HG03439 (cell line): ENCODE data around the gene TXLNB.
"Not testable (repeated sequence)": the region's sequence is repeated elsewhere in the genome, so short reads cannot be mapped to it uniquely, and the experiment has no call there.

ENCODE experiments used
- ATAC-seq: cut with Tn5 transposase; IDR thresholded peaks from one replicate; pipeline ENCODE4 v1.9.1; 2021; ENCODE audit warnings: mild to moderate bottlenecking, moderate library complexity; ENCODE audit not compliant: unreplicated experiment

Gene TXLNB

DNA sequence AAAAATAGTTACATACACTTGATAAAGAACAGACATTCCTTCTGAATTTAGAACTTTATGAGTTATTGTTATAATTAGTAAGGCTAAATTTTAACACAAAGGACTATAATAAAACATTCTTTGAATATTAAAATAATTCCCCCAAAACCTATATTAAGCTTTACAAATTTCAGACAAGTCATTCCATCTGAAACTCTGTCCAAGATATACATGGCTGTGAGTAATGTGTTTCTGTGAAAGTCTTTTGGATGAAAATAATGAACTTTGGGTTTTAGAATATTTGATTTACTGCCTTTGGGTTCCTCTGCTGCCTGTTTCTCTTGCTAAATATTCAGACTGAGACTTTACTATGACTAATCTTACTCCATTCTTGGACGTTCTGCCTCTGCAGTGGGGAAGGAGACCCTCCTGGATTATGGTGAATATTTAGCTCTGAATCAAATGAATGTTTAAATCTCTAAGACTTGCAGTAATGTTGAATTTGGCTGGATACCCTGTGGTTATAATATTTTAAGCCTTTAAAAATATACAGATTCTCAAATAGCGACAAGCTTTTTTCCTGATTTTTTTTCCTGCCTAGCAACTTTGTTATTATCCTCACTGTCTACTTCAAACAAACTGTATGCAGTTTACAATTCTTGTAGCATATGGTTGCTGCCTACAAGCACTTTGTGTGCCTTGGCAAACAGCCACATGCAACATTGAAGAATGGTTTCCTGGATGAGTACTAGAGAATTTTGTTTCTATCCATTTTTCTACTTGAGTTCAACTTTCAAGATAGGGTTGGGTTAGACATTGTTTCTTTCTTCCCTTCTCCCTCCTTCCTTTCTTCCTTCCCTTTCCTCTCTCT is 51.4 kb downstream of the TXLNB start:
- no peak for ATAC-seq

DNA sequence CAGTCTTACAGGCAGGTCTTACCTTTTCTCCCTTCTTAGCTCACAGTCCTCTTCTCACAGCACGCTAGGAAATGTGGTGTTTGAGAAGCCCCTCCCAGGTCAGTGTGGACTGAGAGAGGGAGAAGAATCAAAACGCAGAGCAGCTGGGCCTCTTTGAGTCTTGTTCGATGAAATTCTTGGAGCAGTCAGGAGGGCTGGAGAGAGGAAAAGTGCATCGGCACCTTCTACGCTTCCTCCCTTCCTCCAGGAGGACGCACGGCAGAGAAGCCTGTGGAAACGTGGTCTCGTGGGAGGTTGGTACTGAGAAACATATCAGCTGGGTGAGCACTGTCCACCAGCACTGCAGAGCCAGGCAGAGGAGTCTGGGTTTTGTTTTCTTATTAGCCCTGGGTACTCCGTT is 52.7 kb downstream of the TXLNB start:
- no peak for ATAC-seq

DNA sequence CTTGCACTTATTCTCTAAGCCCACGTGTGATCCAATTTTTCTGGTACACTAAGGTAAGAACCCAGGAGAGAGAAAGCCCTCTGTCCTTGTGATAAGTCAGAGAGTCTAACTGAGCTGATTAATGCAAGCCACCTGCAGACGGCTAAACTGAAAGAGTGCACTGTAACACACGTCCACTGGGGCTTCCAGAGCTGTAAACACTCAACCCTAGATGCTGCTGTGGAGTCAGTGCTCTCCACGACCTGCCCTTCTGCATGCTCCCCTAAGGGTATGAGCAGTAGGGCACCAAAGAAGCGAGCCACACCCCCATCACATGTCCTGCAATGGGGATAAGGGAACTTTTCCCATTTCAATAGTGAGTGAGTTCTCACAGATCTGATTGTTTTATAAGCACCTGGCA is 55.7 kb downstream of the TXLNB start:
- no peak for ATAC-seq

DNA sequence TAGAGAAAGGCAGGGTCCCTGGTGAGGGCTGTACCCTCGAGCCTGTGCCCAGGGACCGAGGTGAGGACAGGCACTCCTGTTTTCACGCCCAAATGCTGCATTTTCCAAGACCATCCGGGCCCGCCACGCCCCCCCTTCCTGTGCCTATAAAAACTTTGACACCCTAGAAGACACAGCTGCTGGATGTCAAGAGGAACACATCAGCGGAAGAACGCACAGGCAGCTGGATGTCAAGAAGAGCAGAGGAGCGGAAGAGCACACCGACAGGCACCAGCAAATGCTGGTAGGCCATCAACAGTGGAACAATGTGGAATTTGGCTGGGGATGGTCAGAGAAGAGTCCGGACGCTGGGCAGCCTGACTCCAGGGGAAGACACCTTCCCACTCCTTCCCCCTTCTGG is 56.1 kb downstream of the TXLNB start:
- no peak for ATAC-seq

DNA sequence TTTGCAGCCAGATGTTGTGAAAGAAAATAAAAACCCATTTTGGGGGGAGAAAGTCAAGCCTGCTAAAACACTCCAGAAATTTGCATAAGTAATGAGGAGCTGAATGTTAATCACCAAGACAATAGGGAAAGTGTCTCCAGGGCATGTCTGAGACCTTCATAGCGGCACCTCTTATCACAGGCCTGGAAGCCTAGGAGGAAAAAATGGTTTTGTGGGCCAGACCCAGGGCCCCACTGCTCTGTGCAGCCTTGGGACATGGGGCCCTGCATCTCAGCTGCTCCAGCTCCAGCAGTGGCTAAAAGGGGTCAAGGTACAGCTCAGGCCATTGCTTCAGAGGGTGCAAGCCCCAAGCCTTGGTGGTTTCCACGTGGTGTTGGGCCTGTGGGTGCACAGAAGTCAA is 57.6 kb downstream of the TXLNB start:
- ATAC-seq, result not testable (repeated sequence)

DNA sequence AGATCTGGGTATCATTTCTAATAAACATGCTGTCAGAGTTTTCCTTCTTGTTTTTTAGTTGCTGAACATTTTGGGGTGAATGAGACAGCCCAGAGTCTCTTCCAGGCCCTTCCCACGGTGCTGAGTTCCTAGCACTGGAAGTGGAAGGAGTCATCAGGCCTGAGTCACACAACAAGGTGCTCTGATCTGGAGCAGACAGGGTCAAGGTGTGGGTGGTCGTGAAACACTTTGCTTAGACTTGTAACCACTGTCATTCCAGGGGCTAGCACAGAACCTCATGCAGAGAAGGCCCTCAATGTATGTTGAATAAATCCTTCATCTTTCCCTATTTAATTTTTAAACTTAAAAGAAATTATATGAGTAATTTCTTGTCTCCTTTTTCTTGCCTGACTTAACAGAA is 60.6 kb downstream of the TXLNB start:
- ATAC-seq, result no peak

DNA sequence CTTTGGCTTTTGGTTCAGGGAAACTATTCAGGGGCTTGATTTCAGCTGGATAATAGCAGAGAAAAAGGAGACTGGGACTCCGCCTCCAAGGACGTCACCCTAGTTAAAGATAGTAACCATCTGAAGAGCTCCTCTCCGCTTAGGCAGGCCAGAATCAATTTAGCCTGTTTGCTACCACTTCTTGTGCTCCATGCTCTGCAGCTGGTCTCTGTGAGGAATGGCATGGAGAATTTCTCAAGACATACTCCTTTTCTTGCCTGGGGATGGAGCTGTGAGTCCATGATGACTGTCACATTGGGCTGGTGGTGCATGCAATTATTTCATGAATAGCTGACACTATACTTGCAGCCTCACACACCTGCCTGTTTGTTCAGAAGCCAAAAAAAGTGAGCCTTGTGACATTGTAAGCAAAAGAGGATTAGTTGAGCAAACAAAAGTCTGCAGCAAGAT is 61.4 kb downstream of the TXLNB start:
- ATAC-seq, result no peak

DNA sequence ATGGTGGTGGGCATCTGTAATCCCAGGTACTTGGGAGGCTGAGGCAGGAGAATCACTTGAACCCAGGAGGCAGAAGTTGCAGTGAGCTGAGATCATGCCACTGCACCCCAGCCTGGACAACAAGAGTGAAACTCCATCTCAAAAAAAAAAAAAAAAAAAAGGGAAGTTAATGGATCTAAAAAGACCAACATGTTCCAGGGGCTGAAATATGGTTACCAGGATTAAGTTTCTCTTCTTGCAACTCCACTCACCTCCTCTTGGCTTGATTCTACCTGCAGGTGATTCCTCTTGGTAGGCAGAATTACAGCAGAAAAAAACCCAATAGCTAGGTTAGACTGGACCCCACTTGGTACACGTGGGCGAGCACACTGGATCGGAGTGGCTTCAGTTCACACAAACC is 63.4 kb downstream of the TXLNB start:
- not testable (repeated sequence) for ATAC-seq

DNA sequence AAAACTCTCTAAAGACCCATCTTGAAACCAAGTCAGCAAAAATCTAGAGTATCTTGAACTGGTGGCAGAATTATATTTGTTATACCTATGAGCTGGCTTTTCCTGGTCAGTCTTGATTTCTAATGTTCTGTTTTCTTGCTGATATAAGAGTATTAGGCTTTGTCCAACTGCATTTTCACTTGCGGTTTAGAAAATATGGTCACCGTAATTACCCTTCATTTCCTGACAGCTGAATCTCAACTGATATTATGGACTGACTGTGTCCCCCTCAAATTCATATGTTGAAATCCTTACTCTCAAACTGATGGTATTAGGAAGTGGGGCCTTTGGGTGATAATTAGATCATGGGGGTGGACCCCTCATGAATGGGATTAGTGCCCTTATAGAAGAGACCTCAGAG is 72.1 kb downstream of the TXLNB start:
- ATAC-seq, result no peak

DNA sequence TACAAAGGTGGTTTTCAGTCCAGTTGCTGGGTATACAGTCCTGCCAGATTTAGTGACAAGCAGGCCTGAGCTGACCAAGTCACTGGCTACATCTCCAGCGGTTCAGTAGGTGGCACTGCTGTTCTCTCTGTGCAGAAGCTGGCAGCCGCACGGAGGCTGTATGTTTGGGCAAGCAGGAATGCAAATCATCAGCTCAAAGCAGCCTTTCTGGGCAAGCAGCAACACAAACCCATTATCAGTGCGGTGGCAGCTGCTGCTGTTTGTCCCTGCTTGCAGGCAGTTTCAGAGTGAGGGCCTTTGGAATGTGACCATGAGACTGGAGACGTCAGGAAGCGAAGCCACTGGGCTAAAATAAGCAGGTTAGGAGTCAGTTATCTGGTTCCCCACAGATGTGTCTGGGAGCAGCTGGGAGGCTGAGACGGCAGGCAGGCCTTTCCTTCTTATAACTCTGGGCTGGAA is 72.5 kb downstream of the TXLNB start:
- ATAC-seq, result peak; percentile 100

DNA sequence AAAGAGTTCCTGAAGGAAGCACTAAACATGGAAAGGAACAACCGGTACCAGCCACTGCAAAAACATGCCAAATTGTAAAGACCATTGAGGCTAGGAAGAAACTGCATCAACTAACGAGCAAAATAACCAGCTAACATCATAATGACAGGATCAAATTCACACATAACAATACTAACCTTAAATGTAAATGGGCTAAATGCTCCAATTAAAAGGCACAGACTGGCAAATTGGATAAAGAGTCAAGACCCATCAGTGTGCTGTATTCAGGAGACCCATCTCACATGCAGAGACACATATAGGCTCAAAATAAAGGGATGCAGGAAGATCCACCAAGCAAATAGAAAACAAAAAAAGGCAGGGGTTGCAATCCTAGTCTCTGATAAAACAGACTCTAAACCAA is 79.3 kb downstream of the TXLNB start:
- not testable (repeated sequence) for ATAC-seq

DNA sequence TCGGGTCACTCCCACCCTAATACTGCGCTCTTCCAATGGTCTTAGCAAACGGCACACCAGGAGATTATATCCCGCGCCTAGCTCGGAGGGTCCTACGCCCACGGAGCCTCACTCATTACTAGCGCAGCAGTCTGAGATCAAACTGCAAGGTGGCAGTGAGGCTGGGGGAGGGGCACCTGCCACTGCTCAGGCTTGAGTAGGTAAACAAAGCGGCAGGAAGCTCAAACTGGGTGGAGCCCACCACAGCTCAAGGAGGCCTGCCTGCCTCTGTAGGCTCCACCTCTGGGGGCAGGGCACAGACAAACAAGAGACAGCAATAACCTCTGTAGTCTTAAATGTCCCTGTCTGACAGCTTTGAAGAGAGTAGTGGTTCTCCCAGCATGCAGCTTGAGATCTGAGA is 81.0 kb downstream of the TXLNB start:
- not testable (repeated sequence) for ATAC-seq

DNA sequence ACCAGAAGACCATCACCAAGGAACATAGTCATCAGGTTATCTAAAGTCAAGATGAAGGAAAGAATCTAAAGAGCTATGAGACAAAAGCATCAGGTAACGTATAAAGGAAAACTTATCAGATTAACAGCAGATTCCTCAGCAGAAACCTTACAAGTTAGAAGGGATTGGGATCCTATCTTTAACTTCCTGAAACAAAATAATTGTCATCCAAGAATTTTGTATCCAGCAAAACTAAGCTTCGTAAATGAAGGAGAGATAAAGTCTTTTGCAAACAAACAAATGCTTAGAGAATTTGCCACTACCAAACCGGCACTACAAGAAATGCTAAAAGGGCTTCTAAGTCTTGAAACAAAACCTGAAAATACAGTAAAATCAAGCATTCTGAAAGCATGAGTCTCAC is 86.0 kb downstream of the TXLNB start:
- no peak for ATAC-seq

DNA sequence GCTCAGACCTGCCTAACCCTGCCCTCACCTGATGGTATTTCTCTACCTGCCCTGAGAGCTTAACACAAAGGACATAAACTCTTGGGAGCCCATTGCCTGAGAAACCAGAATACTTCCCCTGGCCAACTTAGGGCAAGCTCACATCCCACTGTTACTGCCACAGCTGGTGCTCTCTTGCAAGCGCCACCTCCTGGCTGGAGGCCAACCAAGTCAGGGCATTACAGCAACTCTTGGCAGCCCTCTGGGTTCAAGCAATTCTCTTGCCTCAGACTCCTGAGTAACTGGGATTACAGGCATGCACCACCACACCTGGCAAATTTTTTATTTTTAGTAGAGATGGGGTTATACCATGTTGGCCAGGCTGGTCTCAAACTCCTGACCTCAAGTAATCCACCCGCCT is 86.8 kb downstream of the TXLNB start:
- no peak for ATAC-seq

DNA sequence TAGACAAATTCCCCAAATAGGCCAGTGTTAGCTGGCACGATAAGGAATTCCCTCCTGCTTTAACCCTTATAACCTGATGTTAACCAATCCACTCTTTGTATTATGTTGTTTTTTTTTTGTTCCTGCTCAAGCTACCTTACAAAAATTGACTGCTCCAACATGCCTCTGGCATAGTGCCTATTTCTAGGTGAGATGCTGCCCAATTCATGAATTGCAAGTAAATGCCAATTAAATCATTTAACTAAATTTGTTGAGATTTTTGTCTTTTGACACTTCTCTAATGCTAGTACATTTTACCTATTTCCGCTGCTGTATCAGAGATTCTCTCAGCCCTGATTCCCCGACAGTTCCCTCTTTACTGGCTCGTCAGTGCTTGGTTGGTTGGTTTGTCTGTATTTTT is 90.4 kb downstream of the TXLNB start:
- no peak for ATAC-seq

DNA sequence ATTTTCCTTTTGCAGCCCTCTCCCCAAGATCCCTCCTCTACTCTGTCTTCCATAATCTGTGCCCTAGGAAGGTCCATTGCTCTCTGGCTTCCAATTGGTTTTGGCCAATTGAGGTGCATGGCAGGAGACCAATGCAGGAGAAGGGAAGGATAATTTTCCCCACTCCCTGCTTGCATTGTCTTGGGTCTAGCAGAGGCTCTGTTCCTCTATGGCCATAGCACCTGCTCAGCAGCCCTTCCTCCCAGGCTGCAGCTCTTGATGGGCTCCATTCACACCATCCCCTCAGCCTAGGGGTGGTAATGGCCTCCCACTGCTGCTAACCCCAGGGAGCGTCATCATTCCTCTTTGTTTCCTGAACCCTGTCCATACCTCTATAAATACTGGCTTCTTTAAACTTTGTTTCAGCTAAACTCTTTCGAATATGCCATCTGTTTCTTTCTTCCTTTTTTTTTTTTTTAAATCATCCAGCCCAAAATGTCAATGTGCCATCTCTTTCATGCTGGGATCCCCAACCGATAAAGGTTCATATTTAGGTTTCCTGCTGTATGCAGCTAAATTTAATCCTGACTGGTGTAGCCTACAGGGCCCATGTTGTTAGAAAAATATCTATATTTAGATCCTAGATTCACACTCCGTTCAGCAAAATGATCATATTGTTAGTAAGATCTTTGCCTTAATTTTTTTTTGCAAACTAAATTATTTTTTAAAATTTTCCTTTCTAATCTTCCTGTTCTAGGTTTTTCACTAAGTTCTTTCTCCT is 93.1 kb downstream of the TXLNB start:
- ATAC-seq, result no peak

DNA sequence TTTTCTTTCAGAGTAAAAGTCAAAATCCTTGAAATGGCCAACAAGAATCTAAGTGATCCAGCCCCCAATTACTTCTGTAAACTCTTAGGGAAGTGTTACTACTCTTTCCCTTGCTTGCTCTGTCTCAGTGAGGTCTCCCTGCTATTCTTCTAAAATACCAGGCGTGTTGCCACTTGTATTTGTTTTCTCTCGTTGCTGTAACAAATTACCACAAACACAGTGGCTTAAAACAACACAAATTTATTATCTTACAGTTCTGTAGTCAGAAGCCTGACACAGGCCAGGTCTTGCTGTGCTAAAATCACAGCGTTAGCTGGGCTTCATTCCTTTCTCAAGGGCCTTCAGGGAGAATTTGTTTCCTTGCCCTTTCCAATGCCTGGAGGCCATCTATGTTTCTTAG is 97.1 kb downstream of the TXLNB start:
- ATAC-seq, result no peak
